GM18498 (cell line): ENCODE data around the gene LHX5.

Source experiments
- ATAC-seq: cut with Tn5 transposase; IDR thresholded peaks from one replicate; pipeline ENCODE4 v1.9.1; 2021; ENCODE audit warnings: mild to moderate bottlenecking, moderate library complexity; ENCODE audit not compliant: unreplicated experiment

The LHX5 gene

DNA sequence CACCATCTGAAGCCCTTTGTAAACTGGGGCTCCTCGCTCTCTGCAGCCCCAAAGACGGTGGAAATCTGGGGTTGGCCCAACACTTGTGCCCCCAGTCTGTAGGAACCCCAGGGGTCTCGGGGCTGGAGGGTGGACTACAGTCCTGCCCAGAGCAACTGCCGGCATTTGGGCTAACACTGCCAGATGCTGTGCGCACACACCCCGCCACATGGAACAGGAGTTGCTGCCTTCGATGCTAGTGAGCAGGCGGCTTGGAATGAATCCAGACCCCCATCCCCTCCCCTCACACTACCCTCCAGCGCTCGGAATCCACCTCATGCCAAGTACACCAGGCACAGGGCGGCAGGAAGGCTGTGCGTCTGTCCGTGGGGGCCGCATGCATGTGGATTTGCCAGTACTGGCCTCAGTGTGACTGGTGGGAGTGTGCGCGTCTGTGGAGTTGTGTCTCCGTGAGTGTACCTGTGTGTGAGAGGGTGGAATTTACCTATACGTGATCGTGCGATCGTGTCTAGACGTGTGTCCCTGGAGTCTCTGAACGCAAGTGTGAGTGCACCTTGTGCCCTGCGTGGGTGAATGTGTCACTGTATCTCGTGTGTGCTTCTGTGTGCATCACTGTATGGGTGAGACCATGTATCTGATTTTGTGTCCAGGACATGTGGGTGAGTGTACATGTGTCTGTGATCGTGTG lies 5.1 kb downstream of the LHX5 start:
- no peak for ATAC-seq

DNA sequence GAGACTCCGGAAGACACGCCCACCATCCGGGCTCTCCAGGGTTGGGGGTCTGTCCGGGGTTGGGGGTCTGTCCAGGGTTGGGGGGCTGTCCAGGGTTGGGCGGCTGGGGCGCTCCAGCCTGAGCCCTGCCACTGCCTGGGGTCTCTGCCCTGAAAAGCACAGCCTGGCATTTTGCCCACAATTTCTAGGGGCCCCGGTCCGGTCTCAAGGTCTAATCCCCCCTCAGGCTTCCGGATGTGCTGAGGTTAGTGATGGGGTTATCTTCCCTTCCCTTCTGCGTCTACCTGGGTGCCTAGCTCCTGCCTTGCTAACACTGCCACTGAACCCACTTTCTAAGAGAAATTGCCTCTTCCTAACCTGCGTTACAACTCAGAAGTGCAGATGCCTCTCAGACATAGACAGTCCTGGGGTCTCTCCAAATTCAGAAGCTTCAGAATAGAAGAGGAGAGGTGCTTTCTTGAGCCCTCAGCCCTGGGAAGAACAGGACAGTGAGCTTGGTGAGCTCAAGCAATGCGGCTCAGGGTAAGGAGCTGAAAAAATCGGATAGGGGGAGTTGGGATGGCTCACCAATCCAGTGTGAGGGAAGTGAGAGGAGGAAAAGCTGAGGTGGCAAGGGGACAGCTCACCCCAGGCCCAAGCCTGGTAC lies 5.7 kb downstream of the LHX5 start:
- no peak for ATAC-seq

DNA sequence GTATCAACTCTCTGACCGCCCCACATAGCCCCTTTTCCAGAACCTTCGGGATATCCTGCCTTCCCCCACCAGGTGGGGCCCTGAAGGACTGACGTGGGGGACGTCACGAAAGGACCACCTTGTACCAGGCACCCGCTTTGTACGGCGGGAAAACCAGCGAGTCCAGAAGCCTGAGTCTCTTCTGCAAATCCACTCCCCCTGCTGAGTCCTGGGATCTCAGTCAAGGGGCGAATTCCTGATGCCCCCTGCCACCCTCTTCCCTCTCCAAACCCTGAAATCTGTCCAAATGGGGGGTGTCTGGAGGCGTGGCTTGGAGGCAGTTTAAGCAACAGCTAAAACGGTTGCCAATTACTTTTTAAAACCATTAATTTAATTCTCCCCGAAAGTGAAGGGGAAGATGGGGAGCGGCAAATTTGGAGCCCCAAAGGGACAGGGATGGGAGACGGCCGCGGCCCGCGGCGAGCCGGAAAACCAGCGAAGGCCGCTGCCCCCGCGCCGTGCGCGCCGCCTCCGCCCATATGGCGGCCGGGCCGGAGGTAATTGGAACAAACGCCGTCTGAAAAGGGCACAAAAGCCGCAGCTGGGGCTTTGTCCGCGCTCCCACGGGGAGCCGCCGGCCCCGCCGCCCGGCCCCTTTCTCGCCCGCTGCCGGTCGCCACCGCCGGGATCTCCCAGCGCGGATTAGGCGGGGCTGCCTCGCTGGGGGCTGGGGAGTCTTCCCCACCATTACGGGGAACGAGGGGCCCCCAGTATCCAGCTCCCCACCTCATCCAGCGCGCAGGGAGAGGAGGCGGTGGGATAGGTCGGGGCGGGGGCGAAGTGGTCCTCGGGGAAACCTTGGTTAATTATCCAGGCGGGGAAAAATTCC lies 6.6 kb downstream of the LHX5 start:
- ATAC-seq: no peak

DNA sequence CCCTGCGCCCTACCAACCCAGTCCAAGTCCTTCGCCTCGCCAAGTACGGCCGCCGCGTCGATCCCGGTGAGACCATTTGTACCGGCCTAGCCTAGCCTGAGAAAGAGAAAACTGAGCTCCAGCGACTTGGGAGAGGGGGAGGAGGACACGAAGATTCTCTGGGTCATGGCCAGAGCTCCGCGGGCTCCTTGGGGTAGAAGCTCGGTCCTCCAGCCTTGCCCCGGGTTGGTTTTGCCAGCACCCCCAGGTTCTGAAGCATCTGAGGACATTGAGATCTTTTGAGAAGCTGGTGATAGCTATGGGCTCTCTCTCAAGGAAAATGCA lies 7.3 kb downstream of the LHX5 start:
- no peak for ATAC-seq

DNA sequence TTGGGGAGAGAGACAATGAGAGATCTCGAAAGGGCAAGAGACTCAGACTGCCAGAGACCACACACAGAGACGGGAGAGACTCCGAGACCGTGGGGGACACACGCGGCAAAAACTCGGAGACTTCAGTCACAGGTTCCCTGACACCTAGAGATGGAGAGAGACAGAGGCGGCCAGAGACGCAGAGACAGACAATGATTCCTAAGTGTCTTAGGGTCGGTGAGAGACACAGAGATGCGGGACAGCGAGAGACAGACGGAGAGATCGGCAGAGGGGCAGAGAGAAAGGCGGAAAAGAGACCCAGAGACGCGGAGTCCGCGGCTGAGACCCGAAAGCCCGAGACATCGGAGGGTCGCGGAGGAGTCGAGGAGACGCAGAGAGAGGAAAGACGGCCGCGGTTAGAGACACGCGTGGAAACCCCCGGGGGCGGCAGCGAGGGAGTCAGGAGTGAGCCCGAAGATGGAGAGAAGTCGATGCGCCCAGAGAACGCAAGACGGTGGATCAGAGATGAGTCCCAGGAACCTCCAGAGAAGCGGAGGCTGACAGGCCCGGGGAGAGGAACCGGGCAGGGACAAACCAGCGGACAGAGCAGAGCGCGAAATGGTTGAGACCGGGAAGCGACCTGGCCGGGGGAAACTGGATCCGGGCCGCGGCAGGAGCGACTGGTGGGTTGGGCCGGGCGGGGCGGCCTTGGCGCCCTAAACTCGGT lies 7.8 kb downstream of the LHX5 start:
- no peak for ATAC-seq

DNA sequence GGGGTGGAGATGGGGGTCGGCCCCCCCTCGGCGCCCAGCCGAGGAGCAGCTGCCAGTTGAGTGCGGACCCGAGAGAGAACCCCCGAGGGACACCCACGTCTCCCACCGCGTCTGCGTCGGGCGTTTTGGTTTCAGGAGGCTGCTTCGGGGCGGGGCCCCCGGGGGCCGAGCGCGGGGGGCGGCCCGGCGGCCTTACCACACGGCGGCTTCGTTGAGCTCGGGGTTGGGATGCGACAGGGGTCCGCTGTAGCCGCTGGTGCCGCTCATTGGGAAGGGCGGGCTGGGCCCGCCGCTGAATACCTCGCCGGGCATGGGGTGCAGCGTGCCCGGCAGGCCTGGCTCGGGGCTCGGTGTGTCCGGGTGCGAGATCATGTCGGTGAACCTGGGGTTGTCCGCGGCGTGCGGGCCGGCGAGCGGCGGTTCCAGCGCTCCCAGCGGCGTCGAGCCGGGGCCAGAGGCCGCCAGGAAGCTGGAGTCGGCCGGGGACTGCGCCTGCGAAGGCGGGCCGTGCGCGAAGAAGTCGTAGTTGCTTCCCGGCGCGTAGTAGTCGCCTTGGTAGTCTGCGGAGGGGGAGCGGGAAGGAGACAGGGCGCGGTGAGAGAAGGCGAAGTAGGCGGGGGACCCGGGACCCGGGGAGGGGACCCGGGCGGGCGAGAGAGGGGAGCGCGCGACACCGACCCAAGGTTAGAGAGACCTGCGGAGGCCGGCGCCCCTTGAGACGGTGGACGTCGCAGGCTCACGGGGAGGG lies 8.5 kb downstream of the LHX5 start:
- no peak for ATAC-seq

DNA sequence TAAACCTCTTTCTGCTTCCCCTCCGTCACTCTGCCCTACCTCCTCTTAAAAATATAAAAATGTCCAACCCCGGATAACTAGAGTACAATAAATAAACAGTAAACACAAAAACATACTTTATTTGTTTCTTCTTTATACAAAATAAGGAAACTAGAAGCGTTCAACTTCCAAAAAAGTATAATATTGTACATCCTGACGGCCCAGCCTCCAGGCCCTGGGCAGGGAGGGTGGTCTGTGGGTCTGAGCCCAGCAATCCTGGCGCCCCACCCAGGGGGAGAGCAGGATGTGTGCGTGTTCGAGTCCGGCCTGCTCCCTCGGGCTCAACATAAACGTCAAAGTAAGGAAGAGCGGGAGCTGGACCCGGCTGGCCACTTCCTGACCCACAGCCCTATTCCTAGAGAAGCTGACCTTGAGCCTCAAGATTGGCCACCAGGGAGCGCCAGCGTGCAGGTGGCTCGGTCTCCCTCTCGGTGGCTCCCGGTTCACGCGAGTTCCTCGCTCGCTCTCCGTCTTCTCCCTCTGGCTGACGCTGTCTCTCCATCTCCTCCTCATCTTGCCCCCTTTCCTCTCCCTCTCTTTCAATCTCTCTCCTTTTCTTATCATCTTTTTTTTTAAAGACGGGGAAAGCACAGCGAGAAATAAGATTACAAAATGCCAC lies 9.4 kb downstream of the LHX5 start:
- peak; percentile 57 for ATAC-seq

DNA sequence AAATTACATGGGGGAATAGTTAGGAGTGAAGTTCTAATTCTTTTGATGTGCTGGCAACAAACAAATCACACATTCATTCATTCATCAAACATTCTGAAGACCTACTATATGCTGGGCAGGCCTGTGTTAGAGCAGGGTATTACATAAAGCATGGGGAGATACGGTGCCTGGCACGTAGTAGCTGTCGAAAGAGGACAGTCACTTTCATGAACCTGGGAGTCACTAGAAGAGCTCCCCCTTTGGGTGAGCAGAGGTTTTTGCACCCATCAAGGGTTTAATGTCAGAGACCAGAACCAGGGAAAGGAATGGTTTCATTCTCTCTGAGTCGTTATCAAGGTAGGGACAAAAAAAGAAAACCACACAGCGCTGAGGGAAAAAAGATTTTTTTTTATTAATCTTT lies 10.0 kb downstream of the LHX5 start:
- no peak for ATAC-seq

DNA sequence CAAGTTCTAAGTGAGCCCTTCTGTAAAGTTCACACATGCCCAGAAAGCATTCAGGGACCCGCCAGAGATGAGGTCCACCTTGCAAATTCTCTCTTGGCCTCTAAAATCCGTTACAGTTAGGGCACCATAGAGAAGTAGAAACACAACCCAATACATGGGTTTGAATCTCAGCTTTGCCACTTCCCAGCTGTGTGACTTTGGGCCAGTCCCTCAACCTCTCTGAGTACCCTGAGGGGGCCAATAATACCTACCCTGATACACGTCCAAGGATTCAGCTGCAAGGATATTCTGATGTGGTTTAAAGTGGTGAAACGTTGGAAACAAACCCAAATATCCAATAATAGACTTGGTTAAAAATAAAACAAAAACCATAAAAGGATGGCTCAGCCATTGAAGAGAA lies 11.7 kb downstream of the LHX5 start:
- ATAC-seq: no peak

DNA sequence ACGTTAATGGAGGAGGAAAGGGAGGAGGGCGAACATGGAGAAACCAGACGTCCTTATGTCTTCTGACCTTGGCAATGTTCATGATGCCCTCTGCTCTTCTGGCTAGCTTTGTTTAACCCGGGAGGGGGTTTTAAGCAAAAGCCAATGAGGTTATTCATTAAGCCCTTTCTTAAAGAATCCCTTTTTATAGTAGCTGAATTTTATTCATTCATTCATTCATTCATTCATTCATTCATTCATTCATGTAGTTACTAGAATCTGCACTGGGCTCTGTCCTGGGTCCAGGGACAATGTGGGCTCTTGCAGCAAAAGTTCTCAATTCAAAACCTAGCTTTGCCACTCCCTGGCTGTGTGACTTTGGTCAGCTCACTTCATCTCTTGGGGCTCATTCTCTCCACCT lies 14.0 kb downstream of the LHX5 start:
- no peak for ATAC-seq

DNA sequence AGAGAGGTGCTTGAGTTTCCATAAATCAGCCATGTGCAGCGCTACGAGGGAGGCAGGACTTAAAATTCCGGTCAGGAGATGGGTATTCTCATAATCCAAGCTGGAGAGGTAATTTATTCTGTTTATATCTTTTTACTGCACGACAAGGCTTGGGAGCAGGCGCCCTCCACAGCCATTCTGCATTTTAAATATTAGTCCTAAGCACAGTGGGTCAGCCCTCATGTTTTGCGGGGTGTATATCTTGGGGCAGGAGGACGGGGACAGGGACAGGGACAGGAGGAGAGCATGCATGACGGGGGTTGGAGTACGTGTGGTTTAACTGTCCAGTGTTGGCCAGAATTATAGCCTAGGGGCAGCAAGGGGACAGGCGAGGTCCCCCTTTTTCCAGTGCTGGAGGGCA lies 14.5 kb downstream of the LHX5 start:
- ATAC-seq: no peak

DNA sequence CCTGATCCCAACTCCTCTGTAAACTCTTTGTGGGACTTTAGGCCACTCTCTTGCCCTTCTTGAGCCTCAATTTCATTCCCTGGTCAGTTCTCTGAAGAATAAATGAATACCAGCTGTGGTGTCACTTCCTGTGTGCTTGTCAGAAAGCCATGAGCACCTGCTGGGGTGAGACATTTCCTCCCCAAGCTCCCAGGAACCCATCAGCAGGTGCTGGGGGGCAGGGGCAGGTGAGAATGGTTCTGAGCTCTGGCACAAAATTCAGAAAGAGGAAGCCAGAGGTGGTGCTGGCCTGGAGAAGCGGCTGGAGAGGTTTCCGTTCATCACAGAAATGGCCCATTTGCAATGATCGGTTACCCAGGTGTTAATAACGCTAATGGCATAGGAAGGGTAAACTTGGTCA lies 14.9 kb downstream of the LHX5 start:
- ATAC-seq: no peak

DNA sequence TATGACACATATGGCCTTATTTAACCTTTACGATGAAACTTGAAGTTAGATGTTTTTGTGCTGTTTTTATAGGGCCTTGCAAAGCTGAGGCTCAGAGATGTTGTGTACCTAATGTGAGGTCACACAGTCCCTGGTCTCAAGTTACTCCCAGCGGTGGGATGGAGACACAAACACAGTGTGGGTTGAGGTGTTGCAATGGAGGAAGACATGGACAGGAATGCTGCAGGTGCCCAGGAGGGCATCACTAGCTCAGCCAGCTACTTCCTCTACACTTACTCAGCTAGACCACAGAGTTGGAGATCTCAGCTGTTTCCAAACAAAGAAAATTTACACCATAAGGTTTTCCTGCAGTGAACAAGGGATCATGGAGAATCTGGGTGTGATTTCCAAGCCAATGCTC lies 15.5 kb downstream of the LHX5 start:
- ATAC-seq: no peak

DNA sequence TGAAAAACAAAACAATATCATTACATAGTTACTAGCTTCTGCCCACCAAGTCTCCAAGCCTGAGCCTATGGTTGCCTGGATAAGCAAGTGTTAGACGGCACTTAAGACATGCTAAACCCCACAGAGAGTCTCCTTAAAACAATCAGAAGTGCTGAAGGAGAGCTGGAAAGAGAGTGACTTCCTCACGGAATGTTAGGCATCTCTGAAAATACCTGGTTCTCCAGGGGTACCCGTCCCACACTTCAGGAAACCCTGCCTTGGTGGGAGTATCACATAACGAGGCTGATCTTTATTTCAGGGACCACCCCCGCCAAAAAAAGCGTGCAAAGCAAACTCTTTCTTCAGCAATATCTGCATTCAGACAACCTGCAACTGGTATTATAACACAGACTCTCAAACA lies 18.3 kb downstream of the LHX5 start:
- ATAC-seq: no peak

DNA sequence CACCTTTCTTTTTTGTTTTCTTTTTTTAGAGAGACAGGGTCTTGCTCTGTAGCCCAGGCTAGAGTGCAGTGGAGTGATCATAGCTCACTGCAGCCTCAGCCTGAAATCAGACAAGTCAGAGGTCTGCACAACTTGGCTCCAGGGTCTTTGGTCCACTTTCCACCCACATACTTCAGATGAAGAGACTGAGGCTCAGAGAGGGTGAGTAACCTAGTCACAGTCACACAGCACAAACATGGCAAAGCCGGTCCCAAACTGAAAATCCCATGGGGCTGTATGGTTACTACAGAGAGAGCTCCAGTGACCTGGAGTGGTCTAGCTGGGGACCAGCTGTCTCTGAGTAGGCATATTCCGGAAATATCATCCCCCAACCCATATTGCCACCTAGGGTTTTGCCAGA lies 19.2 kb downstream of the LHX5 start:
- ATAC-seq: no peak

DNA sequence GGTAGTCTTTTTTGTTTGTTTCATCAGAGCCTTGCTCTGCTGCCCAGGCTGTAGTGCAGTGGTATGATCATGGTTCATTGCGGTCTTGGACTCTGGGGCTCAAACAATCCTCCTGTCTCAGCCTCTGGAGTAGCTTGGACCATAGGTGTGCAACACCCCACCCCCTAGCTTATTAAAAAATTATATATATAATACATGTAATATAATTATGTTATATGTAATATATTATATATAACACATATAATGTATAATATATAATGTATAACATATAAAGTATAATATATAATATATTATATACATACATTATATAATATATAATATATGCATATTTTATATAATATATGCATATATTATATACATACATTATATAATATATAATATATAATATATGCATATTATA lies 21.8 kb downstream of the LHX5 start:
- no peak for ATAC-seq

DNA sequence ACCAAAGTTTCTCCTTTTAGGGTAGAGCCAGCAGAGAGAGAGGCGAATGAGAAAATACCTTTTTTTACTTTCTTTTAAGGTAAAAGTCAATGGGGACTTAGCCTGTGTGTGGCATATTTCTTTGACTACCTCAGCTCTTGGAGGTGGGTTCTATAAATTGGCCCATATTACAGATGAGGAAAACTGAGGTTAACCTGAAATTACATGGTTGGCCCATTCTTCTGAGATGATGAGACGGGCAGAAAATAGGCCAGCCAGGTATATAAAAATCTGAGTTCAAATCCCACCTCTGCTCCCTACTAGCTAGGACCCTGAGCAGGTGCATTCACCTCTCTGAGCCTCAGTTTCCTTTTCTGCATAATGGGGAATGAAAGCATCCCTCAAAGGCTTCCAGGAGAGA lies 22.4 kb downstream of the LHX5 start:
- ATAC-seq: no peak

DNA sequence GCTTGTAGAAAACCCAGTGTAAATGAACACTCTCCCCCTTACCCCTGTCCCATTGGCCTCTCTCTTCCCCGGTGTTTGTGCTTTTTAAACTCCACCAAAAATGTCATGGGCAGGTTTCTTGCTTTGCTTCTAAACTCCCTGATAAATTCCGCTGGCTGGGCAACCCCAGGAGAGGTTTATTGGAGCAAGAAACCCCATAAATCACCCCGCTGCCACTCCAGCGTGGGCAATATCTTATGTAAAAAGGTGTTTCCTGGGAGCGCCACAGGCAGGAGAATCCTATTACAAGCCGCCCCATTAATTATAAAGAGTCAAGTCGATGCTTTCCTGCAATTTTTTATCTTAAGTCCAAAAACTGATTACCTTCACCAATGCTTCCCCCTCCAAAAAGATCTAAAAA lies 22.8 kb downstream of the LHX5 start:
- ATAC-seq: no peak

DNA sequence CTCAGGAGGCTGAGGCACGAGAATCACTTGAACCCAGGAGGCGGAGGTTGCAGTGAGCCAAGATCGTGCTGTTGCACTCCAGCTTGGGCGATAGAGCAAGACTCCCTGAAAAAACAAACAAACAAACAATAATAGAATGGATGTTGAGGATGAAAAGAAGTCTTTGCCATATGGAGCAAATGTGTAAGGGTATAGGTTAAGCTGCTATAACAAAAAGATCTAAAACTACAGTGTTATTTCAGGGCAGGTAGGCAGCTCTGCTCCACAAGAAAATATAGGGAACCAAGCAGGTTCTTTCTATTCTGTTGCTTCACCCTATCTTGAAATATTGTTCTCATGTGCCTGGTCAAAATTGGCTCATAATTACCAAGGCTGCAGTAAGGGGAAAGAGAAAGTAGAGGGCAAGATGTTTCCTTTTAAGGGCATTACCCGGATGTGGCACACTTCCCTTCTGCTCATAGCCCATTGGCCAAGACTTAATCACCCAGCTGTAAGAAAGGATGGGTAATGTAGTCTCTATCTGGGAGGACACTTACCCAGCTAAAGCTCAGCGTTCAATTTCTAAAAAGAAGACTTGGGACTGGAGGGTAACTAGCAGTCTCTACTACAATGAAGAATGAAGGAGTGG lies 26.0 kb downstream of the LHX5 start:
- ATAC-seq: no peak

DNA sequence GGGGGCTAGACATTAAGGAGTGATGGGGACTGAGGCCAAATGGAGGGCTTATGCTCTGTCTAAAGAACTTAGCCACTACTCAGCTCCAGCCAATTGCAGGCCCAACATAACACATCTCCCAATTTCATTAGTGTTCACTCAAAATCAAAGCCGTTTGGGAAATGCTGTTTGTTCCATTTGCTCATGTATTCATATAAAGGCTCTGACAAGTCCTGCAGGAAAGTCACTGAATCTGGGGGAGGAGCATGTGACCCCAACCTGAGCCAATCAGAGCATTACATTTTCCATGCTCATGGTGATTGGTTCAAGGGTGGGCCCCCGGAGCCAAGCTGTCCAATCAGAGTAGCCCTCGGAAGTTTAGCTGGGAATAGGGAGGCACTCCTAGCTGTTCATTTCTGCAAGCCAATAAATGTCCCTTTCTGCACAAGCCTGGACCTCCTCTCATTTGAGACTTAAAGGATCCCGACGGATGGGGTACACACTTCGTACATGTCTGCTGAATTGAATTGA lies 28.6 kb downstream of the LHX5 start:
- no peak for ATAC-seq
